GM19395 (cell line): ENCODE measurements around the gene NATD1.
"Not testable (repeated sequence)": the region's sequence is repeated elsewhere in the genome, so short reads cannot be mapped to it uniquely, and the experiment has no call there.

Experiments used
- ATAC-seq: cut with Tn5 transposase; IDR thresholded peaks from one replicate; pipeline ENCODE4 v1.9.1; 2021; ENCODE audit warnings: mild to moderate bottlenecking, moderate library complexity; ENCODE audit not compliant: unreplicated experiment

NATD1 gene

DNA sequence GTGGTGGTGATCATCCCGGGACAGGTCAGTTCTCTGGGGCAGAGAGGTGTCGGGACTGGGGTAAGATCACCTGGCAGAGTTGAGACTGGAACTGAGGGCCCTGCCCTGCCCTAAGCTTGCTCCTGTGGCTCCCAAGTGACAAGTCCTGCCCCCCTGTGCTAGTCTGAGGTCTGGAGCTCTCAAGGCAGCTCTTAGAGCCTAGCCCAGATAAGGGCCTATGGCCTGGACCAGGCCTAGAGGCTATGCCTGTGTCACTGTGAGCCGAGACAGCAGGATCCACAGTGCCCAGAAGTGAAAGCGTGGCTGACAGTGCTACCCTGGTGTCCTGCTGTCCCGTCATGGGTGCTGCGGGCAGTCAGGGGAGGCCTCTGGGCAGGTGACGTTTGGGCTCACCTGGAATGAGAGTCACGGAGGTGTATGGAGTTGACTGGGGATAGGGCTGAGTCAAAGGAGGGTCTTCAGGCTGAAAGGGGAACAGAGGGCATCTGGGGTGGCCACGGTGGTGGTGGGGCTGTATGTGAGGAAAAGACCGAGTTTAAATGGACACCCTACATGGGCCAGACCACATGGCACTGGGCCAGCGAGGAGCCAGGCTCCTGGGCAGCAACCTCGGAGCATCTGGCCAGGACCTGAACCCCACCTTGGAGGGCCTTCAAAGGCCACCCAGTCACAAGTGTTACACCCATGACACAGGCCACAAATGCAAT is 5.5 kb downstream of the NATD1 start:
- ATAC-seq, result no peak

DNA sequence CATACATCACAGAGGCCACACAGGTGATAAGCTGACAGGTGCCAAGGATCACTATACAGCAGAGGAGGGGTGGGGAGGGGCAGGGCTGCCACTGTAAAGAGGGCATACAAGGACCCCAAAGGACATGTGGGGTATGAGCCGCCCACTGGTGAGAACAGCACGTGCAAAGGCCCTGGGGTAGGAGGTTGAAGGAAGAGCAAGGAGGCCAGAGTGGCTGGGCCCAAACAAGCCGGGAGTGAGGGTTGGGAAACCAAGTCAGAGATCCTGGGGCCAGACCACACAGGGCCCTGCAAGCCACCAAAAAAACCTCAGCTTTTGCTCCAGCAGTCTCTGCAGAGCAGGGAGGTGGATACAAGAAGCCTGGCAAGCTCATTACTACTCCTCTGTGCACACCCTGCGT is 6.5 kb downstream of the NATD1 start:
- no peak for ATAC-seq

DNA sequence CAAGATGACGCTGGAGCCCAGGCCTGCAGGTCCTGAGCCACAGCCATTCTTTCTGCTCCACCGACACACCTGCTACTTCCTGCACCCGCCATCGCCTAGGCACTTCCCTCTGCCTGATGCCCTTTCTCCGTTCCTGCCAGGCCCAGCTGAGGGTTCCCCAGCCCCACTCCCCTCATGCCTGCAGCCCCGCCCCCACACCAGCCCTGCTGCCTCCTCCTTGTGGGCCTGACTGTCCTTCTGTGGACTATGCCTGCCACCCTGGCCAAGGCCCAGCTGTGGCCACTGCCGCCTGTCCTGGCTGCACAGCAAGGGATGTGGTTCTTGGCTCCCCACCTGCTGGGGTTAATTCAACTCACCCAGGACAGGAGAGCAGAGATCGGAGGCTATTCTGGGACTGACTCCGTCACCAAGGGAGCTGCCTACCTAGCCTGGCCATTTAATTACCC is 7.5 kb downstream of the NATD1 start:
- ATAC-seq, result no peak

DNA sequence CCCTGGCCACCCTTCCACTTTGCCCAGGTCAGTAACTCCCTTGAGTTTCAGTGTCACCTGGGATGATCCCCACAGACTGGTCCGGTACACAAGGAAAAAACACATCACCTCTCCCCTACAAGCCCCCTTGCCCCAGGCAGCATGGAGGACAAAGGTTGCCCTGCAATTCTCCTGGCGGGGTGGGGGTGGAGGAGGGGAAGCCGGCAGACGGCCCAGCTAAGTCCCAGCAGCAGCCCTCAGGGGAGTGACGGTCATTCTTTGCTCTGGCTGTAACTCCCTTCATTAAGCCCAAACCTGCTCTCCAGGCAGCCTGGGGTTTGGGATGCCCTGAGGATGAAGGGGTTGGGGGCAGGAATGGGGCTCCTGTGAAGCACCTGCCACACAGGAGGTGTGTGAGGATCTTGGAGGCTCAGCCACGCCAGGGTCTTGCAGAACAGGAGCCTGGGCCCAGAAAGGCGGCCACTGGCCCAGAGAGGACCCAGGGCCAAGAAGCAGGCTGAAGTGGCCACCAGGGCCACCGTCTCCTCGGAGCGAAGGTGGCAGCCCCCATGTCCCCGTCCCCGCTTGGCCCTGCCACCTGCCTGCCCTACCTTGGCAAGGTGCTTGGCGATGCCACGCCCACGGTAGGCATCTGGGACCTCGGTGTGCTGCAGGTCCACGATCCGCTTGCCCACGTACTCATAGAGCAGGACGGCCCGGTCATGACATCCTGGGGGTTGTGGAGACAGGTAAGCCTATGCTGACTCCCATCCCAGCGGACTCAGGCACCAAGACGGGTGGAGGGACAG is 9.5 kb downstream of the NATD1 start:
- ATAC-seq, result no peak

DNA sequence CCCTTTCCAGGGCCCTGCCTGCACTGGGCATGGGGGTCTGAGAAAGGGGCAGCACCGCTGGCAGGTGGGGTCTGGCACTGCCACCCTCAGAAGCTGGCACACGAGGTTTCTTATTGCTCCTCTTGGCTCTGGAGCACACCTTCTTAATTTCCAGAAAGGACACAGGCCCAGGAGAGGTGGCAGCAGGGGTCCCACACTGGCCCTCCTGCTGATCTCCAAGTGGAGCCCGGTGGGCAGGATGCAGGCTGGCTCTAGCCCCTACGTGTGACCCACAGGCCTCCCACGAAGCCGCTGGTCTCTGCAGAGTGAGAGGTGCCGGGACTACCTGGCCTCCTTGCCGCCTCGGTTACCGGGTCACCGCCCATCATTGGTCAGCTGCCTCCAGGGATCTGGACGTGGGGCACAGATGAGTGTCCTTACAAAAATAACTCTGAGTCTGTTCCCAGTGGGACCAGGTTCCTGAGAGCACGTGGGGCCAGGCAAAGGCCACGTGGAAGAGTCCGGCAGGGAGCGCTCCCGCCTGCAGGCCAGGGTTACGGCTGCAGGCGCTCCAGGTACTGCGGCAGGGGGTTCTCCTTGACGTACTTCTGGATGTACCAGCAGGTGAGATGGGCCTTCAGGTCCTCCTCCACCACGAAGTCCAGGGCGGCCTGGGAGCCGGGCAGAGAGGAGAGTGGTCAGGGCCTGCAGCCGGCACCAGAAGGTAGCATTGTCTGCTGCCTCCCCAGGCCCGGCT is 10.3 kb downstream of the NATD1 start:
- no peak for ATAC-seq

DNA sequence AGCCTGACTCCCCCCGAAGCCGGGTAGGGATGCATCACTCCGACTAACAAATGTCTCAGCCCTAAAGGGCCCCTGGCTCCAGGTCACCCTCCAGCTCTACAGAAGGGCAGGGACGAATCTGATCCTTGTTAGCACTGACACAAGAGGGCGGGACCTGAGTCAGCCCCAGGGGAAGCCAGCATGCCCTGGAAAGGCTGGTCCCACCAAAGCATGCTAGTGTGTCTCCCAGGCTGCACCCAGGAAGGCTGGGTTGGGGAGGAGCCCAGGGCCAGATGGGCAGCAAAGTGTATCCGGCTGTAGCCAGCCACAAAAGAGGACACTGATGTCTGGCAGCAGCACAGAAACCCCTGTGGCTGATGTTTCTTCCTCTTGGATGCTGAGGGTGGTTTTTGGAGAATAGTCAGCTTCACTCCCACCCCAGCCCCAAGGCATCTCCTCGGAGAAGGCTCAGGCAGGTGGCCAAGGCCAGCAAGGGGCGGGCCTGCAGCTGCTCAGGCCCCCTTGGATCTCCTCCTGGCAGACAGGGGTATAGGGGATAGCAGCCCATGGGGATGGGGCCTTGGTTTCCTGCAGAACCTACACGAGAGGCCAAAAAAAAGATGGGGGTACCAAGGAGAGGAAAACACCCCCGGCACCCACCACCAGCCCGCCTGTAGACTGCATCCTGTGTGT is 11.0 kb downstream of the NATD1 start:
- ATAC-seq, result no peak

DNA sequence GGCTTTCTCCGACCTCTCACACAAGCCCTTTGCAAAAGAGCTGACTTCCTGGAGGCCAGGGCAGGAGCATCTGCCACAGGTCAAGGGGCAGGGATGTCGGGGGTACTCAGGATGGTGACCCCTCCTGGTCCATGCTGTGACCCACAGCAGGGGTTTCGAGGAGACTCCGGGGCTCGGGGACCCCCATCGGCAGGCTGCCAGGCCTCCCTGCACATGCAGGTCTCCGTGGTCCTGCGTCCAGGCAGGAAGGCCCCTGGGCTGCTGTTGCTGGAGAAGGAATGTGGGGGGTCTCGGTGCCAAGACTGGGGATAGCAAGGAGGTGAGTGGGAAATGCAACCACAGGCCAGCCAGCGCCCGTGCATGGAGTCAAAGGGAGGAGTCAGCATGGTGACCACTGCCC is 11.6 kb downstream of the NATD1 start:
- no peak for ATAC-seq

DNA sequence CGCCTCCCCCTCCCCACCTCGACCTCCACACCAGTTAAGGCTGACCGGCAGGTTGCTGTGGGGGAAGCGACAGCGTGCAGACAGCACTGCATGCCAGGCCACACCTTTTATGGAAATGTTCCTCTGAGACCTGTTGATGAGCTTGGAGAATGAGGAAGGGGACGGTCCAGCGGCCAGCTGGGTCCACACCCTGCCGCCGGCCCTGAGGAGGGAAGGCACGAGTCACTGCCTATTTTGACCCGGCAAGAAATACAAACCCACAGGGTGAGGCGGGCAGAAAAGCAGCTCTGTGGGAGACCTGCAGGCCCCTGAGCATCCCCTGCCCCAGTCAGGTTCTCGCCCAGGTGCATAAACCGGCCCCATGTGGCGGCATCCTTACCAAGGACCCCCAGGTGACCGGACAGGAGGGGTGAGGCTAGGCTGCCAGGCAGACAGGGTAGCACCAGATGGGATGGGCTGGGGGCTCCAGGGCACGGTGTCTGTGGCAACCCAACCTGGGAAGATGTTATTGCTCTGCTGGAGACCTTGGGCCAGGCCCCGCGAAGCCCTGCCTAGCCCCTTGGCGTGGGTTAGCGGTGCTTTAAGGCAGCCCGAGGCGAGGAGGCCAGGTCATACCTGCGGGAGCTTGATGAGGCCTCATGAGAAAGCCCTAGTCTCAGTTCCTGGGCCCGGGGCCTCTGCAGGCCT is 12.7 kb downstream of the NATD1 start:
- ATAC-seq, result no peak

DNA sequence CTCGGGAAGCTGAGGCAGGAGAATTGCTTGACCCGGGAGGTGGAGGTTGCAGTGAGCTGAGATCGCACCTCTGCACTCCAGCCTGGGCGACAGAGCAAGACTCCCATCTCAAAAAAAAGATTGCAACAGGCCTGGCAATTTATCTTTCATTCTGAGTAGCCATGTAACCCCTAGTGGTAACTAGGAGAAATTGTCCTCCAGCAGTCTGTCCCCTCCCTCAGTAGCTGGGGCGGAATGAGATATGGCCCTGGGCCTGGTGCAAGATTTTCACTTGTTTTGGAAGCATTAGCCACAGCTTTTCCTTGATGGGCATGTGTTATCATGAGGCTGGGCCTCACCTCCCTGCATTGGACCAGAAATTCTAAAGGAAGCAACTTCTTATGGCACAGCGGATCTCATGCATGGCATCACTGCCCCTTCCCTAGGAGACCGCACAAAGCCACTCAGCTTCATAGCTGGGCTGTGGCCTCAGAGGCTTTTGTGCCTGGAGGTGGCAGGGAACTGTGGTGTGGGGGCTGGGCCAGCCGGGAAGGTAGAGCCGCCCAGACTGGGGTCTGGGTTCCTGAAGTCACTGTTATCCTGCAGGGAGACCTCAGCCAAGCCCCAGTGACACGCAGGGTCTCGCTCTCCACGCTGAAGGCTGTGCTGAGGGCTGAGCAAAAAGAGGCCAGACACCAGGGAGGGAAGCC is 13.4 kb downstream of the NATD1 start:
- ATAC-seq, result no peak

DNA sequence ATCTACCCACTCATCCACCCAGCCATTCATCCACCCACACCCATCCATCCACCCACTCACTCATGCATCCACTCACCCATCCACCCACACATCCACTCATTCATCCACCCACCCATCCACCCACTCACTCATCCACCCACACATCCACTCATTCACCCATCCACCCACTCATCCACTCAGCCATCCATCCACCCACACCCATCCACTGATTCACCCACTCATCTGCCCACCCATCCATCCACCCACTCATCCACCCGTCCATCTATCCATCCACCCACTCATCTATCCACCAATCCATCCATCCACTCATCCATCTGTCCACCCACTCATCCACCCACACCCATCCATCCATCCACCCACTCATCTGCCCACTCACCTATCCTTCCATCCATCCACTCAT is 17.3 kb downstream of the NATD1 start:
- no peak for ATAC-seq

DNA sequence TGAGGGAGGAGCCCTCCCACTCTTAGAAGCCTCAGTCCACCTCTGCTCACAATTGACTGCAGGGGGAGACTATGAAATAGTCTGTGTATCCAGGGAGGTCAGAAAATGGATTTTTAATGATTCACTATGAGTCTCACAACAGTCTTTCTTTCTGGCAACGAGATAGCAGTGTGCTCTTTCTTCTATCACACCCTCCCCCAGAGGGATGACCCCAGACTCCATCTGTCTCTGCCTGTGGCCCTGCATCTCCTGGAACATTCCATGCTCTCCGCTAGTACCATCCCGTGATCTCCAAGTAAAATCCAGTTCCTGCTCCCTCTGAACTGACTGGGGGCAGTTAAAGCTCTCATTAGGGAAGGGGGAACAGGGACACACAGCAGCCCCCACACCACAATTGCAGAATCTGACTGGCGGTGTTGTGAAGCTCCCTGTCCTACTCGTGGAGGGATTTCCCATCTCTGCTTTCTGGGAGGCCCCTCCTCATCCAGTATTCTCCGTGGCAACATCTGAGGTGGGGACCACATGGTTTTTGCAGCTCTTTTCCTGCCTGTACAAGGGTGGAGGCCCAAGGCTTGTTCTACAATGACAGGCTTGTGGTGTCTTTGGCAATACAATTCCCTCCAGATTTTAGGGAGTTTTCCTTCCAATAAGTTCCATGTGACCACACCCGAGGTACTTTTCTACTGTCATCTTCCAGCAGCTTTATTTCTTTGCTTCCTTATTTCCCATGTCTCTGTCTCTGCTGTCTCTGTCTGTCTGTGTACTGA is 19.4 kb downstream of the NATD1 start:
- no peak for ATAC-seq

DNA sequence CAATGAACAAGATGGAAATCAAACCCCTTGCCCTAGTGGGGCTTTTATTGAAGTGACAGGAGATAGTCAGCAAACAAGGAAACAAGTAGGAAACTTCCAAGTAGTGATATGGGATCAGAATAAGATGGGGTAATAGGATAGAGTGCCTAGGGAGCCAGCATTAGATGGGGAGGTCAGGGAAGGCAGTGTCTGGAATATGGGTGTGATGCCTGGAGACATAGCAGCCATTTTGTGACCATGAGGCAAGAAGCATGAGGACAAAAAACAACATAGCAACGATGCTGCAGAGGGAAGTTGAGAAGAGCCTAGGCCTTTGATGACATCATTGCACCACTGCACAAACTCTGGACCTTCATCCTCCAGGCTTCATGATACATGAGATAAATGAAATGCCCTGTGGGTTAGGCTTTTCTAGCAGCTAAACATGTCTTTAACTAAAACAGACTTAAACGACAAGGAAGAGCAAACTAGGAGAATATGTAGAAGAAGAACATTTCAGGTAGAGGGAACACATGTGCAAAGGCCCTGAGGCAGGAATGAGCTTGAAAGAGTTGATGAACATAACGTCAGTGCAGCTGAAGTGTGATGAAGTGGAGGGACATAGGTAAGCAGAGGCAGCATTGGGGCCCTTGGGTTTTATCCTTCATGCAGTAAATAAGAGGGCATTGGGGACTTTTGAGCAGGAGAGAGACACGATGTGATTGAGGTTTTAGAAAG is 21.0 kb downstream of the NATD1 start:
- ATAC-seq, result no peak

DNA sequence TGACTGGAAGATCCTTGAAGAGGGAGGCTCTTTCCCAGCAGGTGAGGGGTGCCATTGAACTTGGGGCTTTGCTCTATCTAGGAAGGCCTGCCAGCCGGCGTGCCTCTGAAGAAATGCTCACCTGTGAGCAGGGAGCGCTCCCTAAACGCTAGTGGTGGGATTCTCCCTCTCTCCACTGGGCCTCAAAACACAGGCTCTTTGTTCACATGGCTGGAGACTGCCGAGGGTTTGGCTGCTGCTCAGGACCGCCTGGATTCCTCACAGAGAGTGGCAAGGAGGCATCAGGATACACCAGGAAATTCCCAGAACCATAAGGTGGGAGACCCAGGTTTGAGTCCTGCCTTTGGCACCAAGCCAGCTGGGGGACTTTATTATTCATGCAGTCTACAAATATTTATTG is 21.7 kb downstream of the NATD1 start:
- ATAC-seq, result no peak

DNA sequence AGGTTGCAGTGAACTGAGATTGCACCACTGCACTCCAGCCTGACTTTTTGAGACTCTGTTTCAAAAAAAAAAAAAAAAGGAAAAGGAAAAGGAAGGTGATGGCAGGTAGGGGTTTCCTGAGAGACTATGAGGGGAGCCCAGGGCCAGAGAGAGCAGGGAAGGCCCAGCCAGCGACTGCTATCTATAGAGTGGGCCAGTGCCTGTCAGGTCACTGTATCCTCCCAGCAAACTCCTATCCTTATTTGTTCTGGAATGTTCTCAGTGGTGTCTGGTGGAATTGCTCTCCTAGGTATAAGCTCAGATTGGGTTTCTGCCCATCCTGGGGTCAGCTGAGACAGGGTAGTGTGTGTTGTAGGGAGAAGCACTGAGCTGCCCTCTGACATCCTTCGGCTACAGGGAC is 24.4 kb downstream of the NATD1 start:
- no peak for ATAC-seq

DNA sequence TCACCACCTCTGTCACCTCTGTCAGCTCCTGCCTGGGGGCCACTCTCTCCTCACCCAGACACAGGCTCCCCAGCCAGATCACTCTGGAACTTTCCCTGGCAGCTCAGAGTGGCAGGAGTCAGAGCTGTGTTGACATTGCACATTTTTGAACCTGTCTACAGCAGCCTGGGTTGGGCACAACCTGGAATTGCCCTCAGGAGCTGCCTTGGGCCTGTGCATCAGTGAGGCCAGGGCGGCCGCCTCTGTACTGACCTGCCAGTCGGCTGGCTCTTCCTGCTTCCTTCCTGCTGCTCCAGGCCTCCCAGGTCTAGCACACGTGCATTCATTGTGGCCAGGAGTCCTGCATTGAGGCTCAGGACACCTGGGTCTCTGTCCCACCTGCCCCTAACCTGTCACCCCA is 25.1 kb downstream of the NATD1 start:
- no peak for ATAC-seq

DNA sequence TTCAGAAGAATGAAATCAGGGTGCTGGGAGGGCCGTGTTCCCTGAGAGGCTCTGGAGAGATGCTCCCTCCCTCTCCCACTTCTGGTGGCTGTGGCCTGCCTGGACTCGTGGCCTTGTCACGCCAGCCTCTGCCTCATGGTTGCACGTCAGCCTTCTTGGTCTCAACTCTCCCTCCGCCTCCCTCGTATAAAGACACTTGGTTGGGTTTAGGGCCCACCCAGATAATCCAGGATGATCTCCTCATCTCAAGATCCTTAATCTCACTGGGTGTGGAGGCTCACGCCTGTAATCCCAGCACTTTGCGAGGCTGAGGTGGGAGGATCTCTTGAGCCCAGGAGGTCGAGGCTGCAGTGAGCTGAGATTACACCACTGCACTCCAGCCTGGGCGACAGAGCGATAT is 25.9 kb downstream of the NATD1 start:
- not testable (repeated sequence) for ATAC-seq

DNA sequence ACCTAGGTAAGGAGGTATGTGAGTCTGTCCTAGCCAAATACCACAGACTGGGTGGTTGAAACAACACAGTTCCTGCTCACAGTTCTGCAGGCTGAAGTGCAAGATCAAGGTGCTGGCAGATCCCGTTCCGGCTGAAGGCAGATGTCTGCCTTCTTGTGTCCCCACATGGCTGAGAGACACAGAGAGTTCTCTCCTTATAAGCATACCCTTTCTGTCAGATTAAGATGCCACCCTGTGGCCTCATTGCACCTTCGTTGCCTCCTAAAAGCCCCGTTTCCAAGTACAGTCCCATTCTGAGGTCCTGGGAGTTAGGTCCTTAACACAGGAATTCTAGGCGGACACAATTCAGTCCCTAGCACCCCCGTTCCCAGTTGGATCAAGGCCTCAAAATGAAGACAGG is 30.1 kb downstream of the NATD1 start:
- no peak for ATAC-seq

DNA sequence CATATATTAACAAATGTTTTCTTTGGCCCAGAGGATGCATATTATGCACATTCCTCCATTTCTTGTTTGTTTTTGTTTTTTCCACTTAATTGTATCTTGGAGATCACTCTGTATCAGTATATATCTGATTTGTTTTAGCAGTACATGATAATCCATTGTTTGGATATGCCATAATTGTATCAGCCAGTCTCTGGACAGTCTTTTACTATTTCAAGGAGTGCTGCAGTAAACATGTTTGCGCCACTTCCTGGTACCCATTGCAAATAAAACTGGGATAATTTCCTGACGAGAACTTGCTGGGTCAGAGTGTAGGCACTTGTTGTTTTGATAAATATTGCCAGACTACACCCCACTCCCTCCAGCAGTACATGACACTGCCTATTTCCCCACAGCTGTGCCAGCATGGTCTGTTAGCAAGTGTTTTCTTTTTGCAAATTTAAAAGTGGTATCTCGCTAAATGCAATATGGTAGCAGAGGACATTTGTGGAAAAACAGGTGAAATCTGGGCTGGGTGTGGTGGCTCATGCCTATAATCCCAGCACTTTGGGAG is 34.3 kb downstream of the NATD1 start:
- no peak for ATAC-seq
